K562 (cell line): ENCODE results near the gene PGP. TPM values are rescaled to one million over a fixed set of nuclear protein-coding genes. Genes with fewer than 3 reads are reported as not detected.
A peak's percentile ranks its signal among the peaks of the same experiment; 100 is the strongest.

Experiments
- ARID1B ChIP-seq: fragments of 450-650 bp; IDR thresholded peaks from 2 replicates; pipeline ENCODE4 v1.6.1; 2016; ENCODE audit warnings: antibody characterized with exemption, mild to moderate bottlenecking, inconsistent platforms
- BMI1 ChIP-seq: fragments of 150-350 bp; IDR thresholded peaks from 2 replicates; pipeline ENCODE4 v1.6.1; 2014; ENCODE audit warnings: low read length
- CEBPZ ChIP-seq: fragments of 150-350 bp; IDR thresholded peaks from 2 replicates; pipeline ENCODE4 v1.6.1; 2014; ENCODE audit warnings: low read depth, mild to moderate bottlenecking, low read length, borderline replicate concordance
- CTCFL ChIP-seq: IDR thresholded peaks from 2 replicates; pipeline ENCODE4 v1.6.1; 2011; ENCODE audit warnings: borderline replicate concordance, low read depth, mild to moderate bottlenecking, moderate library complexity, low read length; ENCODE audit not compliant: insufficient read depth, poor library complexity, severe bottlenecking
- NFIC ChIP-seq: fragments of 450-650 bp; IDR thresholded peaks from 2 replicates; pipeline ENCODE4 v1.6.1; 2017; ENCODE audit warnings: mild to moderate bottlenecking, inconsistent platforms
- NFIX ChIP-seq: fragments of 250-450 bp; sonication (Bioruptor Pico); IDR thresholded peaks from 2 replicates; pipeline ENCODE4 v1.4.0; 2020; ENCODE audit warnings: low read depth, mild to moderate bottlenecking, moderate library complexity
- OTX1 ChIP-seq: fragments of 450-650 bp; formaldehyde crosslinking; IDR thresholded peaks from 2 replicates; pipeline ENCODE4 v1.4.0; 2022; ENCODE audit warnings: mild to moderate bottlenecking
- PKNOX1 ChIP-seq: fragments of 450-650 bp; IDR thresholded peaks from 2 replicates; pipeline ENCODE4 v1.6.1; 2016
- RERE ChIP-seq: sonication (generic); formaldehyde crosslinking; IDR thresholded peaks from 2 replicates; pipeline ENCODE4 v1.8.0; 2023; ENCODE audit warnings: missing genetic modification reagents, mild to moderate bottlenecking, borderline replicate concordance
- SMARCE1 ChIP-seq: fragments of 450-650 bp; IDR thresholded peaks from 2 replicates; pipeline ENCODE4 v1.7.1; 2016; ENCODE audit warnings: mild to moderate bottlenecking
- SREBF1 ChIP-seq: fragments of 150-350 bp; IDR thresholded peaks from 2 replicates; pipeline ENCODE4 v1.6.1; 2014; ENCODE audit warnings: antibody characterized with exemption, low read depth, low read length, borderline replicate concordance
- SRSF7 ChIP-seq: fragments of 200-400 bp; formaldehyde crosslinking; optimal IDR thresholded peaks from 2 replicates; pipeline ENCODE3; 2017; ENCODE audit warnings: mild to moderate bottlenecking, low read depth, low read length
- STAT5B ChIP-seq: fragments of 250-450 bp; sonication (Bioruptor Pico); IDR thresholded peaks from 2 replicates; pipeline ENCODE4 v1.8.0; 2021; ENCODE audit warnings: mild to moderate bottlenecking, inconsistent platforms
- TFAM ChIP-seq: fragments of 250-450 bp; sonication (Bioruptor Pico); conservative IDR thresholded peaks from 2 replicates; pipeline ENCODE4 v1.5.0; 2021; ENCODE audit warnings: mild to moderate bottlenecking, moderate library complexity
- ZC3H11A ChIP-seq: IDR thresholded peaks from 2 replicates; pipeline ENCODE4 v1.6.1; 2012; ENCODE audit warnings: low read depth, low read length, improper control_type of control experiment
- ZFP1 ChIP-seq: fragments of 450-650 bp; formaldehyde crosslinking; IDR thresholded peaks from 2 replicates; pipeline ENCODE4 v1.4.0; 2020; ENCODE audit warnings: mild to moderate bottlenecking, mixed read lengths
- ZNF134 ChIP-seq: fragments of 250-450 bp; sonication (Bioruptor Pico); conservative IDR thresholded peaks from 2 replicates; pipeline ENCODE4 v1.4.0; 2020
- ZNF24 ChIP-seq: fragments of 450-650 bp; IDR thresholded peaks from 2 replicates; pipeline ENCODE4 v1.6.1; 2016
- ZNF77 ChIP-seq: fragments of 250-450 bp; sonication (Bioruptor Pico); IDR thresholded peaks from 2 replicates; pipeline ENCODE4 v1.5.0; 2020
- polyA plus RNA-seq, 8 experiments: library from polyadenylated mRNA; depleted of rRNA in 4 of 8; stranded (reverse) in 5 of 8; unstranded in 3 of 8; fragments of >200 nt; fragmentation: Nextera tagmentation in 2 of 8; fragmentation: Illumina TruSeq in 1 of 8; extraction: Ambion mirVana in 2 of 8; extraction: Trizol in 1 of 8; gene quantifications; 2 replicates each; pipeline versions ENCODE4 v1.2.1 to v1.2.3, GENCODE V29; 2011 to 2014; ENCODE audit warnings: inconsistent platforms in 1 of 8, missing spikeins in 1 of 8
- total RNA-seq, 7 experiments: library from RNA; depleted of rRNA in 6 of 7; stranded (reverse); fragments of >200 nt in 6 of 7; fragmentation: Illumina TruSeq in 2 of 7; extraction: Trizol in 2 of 7; gene quantifications; 2 replicates each; pipeline versions ENCODE4 v1.2.1 to v1.2.3, GENCODE V29; 2011 to 2021; ENCODE audit warnings: low replicate concordance in 1 of 7

The PGP gene
- total and polyA plus RNA-seq, 9 of the 15 experiments (the other 6 are each of a cell fraction or from before 2014, with no cell fraction given): 1.1 to 57.6 (median 19.6) TPM

GRCh38 chr16:2205967-2206313 is 8.7 kb downstream of the PGP start (continued):
- TF ChIP-seq CTCFL: no peak
- TF ChIP-seq STAT5B (CRISPR knock-in tag): no peak
- TF ChIP-seq ZFP1 (CRISPR knock-in tag): 0 out of 2 replicates have a peak, but pooled peaks have one; percentile 8
- TF ChIP-seq ZNF77 (CRISPR knock-in tag): no peak
- TF ChIP-seq SREBF1: no peak
- TF ChIP-seq SMARCE1: no peak
- TF ChIP-seq RERE (CRISPR knock-in tag): no peak
- TF ChIP-seq OTX1: no peak
- TF ChIP-seq TFAM (CRISPR knock-in tag): no peak
- no peak for TF ChIP-seq NFIC
- TF ChIP-seq PKNOX1: no peak
- peak; percentile 29; the same call in 1 of the 2 replicates for TF ChIP-seq ARID1B
- no peak for TF ChIP-seq NFIX (CRISPR knock-in tag)
- TF ChIP-seq CEBPZ: no peak
- TF ChIP-seq ZC3H11A: no peak
- TF ChIP-seq SRSF7: no peak
- no peak for TF ChIP-seq ZNF24
- TF ChIP-seq BMI1: no peak
- no peak for TF ChIP-seq ZNF134
